Ovary (tissue), 3 donors: Measurements from ENCODE around the gene ALDH1A1.

Source experiments
- EP300 ChIP-seq: sonication (generic); formaldehyde crosslinking; IDR thresholded peaks from one replicate; pipeline ENCODE4 v1.6.1; 2017; ENCODE audit warnings: antibody characterized with exemption
- POLR2A ChIP-seq: fragments of 450-650 bp; IDR thresholded peaks from one replicate; pipeline ENCODE4 v1.6.1; 2017; ENCODE audit warnings: antibody characterized with exemption, mild to moderate bottlenecking, moderate library complexity
- TF ChIP-seq, protein P1 (sequence below), 3 donors: fragments of 450-650 bp in 2 of 3; fragments of 200-600 bp in 1 of 3; IDR thresholded peaks; one replicate each; pipeline versions ENCODE4 v1.5.1 to v1.8.0; 2016 to 2022; ENCODE audit warnings: antibody characterized with exemption in 3 of 3, mild to moderate bottlenecking in 1 of 3
- donor health status: DM: no; HTN: no; CAD: no.

DNA sequence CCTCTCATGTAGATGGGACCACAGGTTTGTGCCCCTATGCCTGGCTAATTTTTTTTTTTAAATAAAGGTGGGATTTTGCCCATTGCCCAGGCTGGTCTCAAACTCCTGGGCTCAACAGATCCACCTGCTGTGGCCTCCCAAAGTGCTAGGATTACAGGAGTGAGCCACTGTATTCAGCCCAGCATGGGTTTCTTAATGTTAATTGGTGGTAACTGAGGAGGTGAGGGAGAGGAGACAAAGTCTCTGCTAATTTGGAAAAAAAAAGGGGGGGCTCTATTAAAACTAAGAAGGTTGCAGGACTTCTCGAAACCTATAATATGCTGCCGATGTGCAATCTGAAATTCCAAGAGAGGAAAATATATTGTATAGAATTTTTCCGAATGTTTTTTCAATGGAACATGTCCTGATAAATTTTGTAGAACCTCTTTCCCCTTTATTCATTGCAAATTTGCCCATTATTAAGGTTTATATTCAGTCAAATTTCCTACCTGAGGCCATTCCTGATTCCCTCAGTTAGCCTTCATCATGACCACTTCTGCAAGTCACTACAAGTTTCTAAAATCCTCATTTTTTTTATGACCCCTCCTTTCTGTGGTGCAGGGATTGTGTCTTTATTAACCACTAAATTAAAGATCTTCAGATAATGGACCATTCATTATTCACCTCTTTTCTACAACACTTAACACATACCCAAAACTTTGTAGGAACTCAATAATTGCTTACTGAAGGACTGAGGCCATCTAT lies 52.9 kb downstream of the ALDH1A1 start:
- TF ChIP-seq POLR2A (no peak), EP300 (no peak)
- TF ChIP-seq, protein P1, sequence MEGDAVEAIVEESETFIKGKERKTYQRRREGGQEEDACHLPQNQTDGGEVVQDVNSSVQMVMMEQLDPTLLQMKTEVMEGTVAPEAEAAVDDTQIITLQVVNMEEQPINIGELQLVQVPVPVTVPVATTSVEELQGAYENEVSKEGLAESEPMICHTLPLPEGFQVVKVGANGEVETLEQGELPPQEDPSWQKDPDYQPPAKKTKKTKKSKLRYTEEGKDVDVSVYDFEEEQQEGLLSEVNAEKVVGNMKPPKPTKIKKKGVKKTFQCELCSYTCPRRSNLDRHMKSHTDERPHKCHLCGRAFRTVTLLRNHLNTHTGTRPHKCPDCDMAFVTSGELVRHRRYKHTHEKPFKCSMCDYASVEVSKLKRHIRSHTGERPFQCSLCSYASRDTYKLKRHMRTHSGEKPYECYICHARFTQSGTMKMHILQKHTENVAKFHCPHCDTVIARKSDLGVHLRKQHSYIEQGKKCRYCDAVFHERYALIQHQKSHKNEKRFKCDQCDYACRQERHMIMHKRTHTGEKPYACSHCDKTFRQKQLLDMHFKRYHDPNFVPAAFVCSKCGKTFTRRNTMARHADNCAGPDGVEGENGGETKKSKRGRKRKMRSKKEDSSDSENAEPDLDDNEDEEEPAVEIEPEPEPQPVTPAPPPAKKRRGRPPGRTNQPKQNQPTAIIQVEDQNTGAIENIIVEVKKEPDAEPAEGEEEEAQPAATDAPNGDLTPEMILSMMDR (IDR thresholded peaks at IDR 0.05) = no peak
